HG02610 (cell line): Measurements from ENCODE around the gene RBM18.

Source experiments
- ATAC-seq: cut with Tn5 transposase; IDR thresholded peaks from one replicate; pipeline ENCODE4 v1.9.1; 2021; ENCODE audit warnings: mild to moderate bottlenecking, moderate library complexity; ENCODE audit not compliant: unreplicated experiment

The RBM18 gene

GRCh38 chr9:122264360-122265148 is at the start of gene RBM18, which contains the start of gene MRRF:
TSS of gene RBM18 (minus strand) at chr9:122264840. CDS start at chr9:122261492, 3,348 bp downstream.
TSS of gene MRRF (plus strand) at chr9:122264882. CDS start at chr9:122270892, 6,010 bp downstream.
- peak; percentile 91 for ATAC-seq

DNA sequence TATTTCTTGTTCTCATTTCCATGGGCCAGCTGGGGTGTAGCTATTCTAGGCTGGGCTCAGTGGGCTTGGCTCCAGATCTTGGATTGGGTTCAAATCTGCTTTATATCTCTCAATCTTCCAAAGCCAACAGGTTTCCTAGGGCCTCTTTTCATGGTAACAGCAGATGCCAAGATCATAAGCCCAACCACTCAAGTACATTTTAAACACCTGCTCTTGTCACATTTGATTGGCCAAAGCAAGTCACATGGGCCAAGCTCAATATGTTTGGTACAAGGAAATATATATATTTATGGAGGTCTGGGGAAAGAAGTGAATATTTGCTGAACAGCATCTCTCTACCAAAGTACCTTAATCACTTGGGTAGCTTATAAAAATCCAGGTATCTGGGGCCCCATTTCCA is 49.5 kb upstream of the RBM18 start:
- no peak for ATAC-seq

GRCh38 chr9:122309861-122310260 is 45.2 kb upstream of the RBM18 start:
- ATAC-seq: no peak

GRCh38 chr9:122307925-122308324 is 43.3 kb upstream of the RBM18 start:
- ATAC-seq: no peak

DNA sequence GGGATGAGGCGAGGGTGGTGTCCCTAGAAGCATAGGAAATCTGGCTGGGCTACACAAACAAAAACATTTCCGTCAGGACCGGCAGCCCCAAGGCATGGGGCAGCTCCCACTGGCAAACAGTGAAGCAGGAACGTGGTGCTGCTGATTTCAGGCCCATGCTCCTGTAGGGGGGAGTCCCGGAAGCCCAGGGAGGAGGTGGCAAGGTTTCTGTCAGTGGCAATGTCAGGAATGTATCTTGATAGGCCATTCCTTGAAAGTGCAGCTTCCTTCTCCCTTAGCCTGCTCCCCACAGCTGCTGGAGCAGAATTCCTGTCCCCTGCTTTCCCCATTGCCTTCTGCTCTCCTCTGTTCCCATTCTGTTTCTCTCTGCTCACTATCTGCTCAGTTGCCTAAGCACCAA is 42.4 kb upstream of the RBM18 start:
- ATAC-seq: no peak

GRCh38 chr9:122302237-122303093 is 37.8 kb upstream of the RBM18 start:
- no peak for ATAC-seq

DNA sequence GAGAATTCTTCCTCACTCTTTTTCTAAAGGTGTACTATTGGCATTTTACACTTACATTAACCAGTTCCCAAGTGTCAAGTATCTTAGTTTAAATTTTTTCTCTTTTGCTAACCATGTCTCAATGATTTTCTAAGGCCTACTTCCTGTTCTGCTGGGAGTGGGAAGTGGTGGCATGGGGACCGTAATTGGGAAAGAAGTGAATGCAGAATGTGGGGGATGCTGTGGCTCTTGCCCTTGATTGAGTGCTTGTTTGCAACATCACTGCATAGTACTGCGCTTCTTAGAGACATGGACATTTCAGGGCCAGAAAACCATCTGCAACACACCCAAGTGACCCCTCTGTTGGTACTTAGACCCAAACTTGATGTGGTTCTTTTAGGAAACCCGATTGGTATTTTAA is 32.9 kb upstream of the RBM18 start:
- ATAC-seq: no peak

- ATAC-seq: no peak
Observed at GRCh38 chr9:122294531-122294930, 29.9 kb upstream of the RBM18 start.

DNA sequence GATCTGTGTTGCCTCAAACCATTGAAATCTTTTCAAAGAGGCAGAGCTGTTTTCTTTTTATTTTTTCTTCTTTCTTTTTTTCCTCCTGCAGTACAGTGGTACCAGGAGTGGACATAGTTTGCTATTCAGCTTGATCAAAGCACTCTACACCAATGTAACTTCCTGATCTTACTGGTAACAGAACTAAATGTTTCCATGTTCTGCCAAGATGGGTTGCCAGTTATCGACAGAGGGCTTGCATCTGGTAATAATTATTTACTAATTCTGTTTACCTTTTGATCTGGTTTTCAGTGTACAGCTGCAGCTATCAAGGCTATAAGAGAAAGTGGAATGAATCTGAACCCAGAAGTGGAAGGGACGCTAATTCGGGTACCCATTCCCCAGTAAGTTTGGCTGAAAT is 26.8 kb upstream of the RBM18 start:
- ATAC-seq: no peak

DNA sequence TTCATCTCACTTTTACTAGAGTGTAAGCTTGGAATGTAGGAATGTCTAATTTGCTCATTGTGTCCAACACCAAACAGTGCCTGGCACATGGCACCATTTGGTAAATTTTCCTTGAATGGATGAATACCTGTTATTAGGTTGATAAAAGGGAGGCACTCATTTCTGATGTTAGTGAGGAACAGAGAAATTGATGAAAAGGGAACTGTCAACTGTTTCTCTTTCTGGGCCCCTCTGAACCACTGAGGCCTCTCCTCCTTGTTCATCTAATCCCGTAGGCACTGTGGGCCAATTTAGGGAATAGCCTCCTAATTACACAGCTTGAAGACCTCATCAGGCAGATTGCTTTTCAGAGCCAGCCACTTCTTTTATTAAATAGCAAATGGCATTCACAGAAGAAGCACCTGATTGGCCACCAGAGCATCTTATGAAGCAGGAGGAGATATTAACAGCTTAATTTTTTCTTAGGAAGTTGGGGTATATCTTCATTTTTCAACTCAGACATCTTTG is 22.6 kb upstream of the RBM18 start:
- ATAC-seq: no peak

DNA sequence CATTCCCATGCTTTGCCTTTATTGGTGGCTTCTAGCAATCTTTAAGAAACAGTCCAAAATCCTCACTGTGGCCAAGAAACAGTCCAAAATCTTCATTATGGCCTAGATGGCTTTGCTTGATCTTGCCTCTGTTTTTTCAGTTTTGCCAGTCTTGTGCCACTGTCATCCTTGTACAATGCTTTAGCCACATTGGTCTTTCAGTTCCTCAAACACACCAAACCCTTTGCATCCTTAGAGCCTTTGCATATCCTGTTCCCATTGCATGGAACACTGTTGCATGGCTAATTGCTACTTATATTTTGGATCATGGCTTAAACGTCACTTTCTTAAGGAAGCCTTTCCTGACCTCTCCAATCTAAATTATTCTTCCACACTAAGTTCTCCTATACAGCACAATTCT is 22.1 kb upstream of the RBM18 start:
- ATAC-seq: peak; percentile 69

DNA sequence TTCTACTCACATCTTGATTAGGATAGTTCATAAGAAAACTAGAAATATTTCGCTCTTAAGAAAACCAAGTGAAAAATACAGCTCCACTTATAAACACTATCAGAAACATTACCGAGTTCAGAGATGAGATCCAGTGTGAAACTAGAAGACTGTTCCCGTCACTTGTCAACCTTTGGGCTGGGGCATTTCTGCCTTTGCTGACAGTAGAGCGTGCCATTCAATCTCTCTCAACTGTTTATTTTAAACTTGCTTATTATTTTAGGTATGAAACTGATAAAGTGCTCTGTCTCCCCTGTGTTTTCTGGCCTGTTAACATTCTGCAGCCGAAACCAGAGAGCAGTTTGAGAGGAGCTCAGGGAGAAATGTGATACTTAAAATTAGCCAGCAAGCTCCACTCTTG is 16.7 kb upstream of the RBM18 start:
- no peak for ATAC-seq

DNA sequence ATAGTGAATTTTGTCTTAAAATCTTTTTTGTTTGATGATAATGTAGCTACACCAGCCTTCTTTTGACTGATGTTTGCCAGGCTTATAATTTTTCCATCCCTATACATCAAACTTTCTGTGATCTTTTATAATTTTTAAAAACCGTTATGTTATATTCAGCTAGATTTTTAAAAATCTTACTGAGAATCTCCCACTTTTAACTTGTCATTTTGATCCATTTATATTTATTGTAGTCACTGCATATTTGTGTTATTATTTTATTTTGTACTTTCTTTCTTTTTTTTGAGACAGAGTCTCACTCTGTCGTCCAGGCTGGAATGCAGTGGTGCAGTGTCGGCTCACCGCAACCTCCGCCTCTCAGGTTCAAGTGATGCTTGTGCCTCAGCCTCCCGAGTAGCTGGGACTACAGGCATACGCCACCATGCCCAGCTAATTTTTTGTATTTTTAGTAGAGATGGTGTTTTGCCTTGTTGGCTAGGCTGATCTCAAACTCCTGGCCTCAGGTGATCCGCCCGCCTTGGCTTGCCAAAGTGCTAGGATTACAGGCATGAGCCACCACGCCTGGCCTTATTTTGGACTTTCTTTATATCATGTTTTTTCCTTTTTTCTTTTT is 12.8 kb upstream of the RBM18 start:
- ATAC-seq: no peak

- ATAC-seq: no peak
Observed at GRCh38 chr9:122276096-122276495, 11.5 kb upstream of the RBM18 start.

DNA sequence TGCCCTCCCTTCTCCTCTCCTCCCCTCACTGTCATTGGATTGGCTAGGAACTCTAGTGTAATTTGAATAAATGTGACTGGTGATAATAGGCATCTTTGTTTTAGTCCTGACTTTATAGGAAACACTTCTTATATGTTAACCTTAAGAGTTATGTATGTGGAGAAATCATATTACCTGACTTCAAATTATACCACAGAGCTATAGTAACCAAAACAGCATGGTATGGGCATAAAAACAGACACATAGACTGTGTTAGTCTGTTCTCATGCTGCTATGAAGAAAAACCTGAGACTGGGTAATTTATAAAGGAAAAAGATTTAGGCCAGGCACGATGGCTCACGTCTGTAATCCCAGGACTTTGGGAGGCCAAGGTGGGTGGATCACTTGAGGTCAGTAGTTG is 9.4 kb upstream of the RBM18 start:
- no peak for ATAC-seq

- ATAC-seq: no peak
Observed at GRCh38 chr9:122268041-122268814, 3.6 kb upstream of the RBM18 start.

DNA sequence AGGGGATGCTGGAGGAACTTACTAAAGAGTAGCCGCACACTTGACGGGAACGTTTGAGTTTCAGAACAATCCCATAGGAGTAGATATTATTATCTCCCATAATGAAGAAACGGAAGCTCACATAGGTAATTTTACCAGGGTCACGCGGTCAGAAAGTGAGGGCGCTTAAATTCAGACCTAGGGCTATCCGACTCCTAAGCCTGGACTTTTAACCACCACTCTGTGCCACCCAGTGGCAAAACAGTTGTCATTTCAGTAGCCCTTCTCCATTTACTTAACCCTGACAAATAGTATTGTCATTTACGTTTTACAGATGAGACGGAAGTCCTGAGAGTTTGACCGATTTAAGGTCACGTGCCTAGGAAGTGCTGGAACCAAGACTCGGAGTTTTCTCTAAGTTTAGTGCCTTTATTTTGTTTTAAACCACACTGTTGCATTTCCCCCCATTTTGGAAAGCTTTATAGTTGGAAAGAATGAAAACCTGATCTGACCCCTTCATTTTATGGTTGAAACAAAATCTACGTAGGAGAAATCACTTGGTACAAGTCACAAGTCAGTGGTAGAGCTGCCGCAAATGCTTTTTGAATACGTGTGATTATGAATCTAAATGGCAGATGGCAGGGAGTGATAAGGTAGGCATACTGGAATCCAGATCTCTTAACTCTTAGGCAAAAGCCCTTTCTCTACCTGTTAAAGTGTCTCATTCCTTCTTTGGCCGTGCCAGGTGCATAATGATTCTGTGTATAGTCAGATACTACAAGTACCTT is 692 bp upstream of the RBM18 start:
- ATAC-seq: peak; percentile 30

- no peak for ATAC-seq
Observed at GRCh38 chr9:122263699-122264349, 816 bp downstream of the RBM18 start.

DNA sequence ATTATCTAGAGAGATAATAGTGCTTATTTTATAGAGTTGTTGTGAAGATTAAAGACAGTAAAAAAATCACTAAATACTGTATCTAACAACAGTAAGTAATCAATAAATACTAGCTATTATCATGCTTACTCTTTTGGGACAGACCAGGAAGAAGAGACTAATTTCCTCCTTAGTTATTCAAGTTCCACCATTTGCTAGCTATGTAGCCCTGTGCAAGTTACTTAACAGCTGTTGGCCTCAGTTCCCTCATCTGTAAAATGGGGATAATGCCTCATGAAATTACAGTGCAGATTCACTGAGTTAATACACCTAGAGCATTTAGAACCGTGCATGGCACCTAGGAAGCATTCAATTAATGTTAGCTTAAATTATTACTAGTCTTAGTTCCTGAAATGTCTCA is 2.6 kb downstream of the RBM18 start:
- ATAC-seq: no peak
